ENCODE data around the gene VSTM2L.

GRCh38 chr20:37927410-37928095, 24.6 kb downstream of the VSTM2L start:
- TF ChIP-seq CTCF (IDR thresholded peaks at IDR 0.05) (no peak), ZFX (IDR thresholded peaks at IDR 0.05; ENCODE audit: borderline replicate concordance) (no peak)

Data from 22Rv1 (cell line).